SK-N-SH (cell line): ENCODE data around the gene PCNX1. TPM values are rescaled to one million over a fixed set of nuclear protein-coding genes. Genes with fewer than 3 reads are reported as not detected.

ENCODE experiments used
- CTCF ChIA-PET: fragments of 300-600, 350-600 bp; formaldehyde crosslinking; extraction: SDS; loops from one replicate; lab custom pipeline; 2021; lab: Yijun Ruan, JAX
- POLR2A ChIA-PET: fragments of 350-600 bp; sonication (Branson Sonifier 250); formaldehyde crosslinking; extraction: SDS; loops from one replicate; lab custom pipeline; 2020; ENCODE audit warnings: antibody characterized with exemption, inconsistent platforms; lab: Yijun Ruan, JAX
- DNase-seq: peaks from one replicate; pipeline ENCODE4 v3.0.0; 2012
- H2AFZ ChIP-seq: fragments of 200-600 bp; sonication (generic); 2 replicates; pipeline ENCODE4 v1.8.1; 2016; ENCODE audit warnings: antibody characterized with exemption, mild to moderate bottlenecking, low read depth
- H3F3A ChIP-seq: fragments of 200-600 bp; sonication (generic); replicated peaks from 2 replicates; pipeline ENCODE3; 2016; ENCODE audit warnings: antibody characterized with exemption, mild to moderate bottlenecking; ENCODE audit not compliant: insufficient read depth
- H3K27ac ChIP-seq, 2 experiments: fragments of 200-500 bp in 1 of 2; fragments of 200-600 bp in 1 of 2; sonication (Bioruptor generic) in 1 of 2; sonication (generic), shearing (Covaris generic) in 1 of 2; 2 replicates each; pipeline versions ENCODE4 v1.5.1 to v1.6.1; 2014 to 2016; ENCODE audit warnings: low read depth in 2 of 2, inconsistent platforms in 1 of 2, low read length in 1 of 2, mild to moderate bottlenecking in 1 of 2, mixed read lengths in 1 of 2
- H3K27me3 ChIP-seq: fragments of 200-600 bp; sonication (generic), shearing (Covaris generic); 2 replicates; pipeline ENCODE4 v1.6.1; 2016; ENCODE audit warnings: mixed run types; ENCODE audit not compliant: insufficient read depth
- H3K36me3 ChIP-seq, 2 experiments: fragments of 200-500 bp in 1 of 2; fragments of 200-600 bp in 1 of 2; sonication (Bioruptor generic) in 1 of 2; sonication (generic) in 1 of 2; replicated peaks in 1 of 2; 2 replicates each; pipeline versions ENCODE3 to v1.5.1; 2014 to 2016; ENCODE audit warnings: low read length in 1 of 2, mild to moderate bottlenecking in 1 of 2; ENCODE audit not compliant: insufficient read depth in 2 of 2, control insufficient read depth in 1 of 2
- H3K4me1 ChIP-seq, 2 experiments: fragments of 200-500 bp in 1 of 2; fragments of 200-600 bp in 1 of 2; sonication (Bioruptor generic) in 1 of 2; sonication (generic), shearing (Covaris generic) in 1 of 2; 2 replicates each; pipeline versions ENCODE4 v1.5.1 to v1.6.1; 2014 to 2016; ENCODE audit warnings: low read depth in 1 of 2, low read length in 1 of 2, mixed run types in 1 of 2; ENCODE audit not compliant: insufficient read depth in 2 of 2, control insufficient read depth in 1 of 2
- H3K4me2 ChIP-seq: fragments of 200-600 bp; sonication (generic), shearing (Covaris generic); 2 replicates; pipeline ENCODE4 v1.6.1; 2017; ENCODE audit warnings: mixed run types
- H3K4me3 ChIP-seq, 2 experiments: fragments of 200-500 bp in 1 of 2; fragments of 200-600 bp in 1 of 2; sonication (Bioruptor generic) in 1 of 2; sonication (generic), shearing (Covaris generic) in 1 of 2; 2 replicates each; pipeline versions ENCODE4 v1.5.1 to v1.8.1; 2014 to 2016; ENCODE audit warnings: low read depth in 2 of 2, inconsistent platforms in 1 of 2, low read length in 1 of 2, mild to moderate bottlenecking in 1 of 2, mixed read lengths in 1 of 2, moderate library complexity in 1 of 2
- H3K79me2 ChIP-seq: fragments of 200-600 bp; sonication (generic); 2 replicates; pipeline ENCODE4 v1.8.1; 2017; ENCODE audit warnings: mild to moderate bottlenecking; ENCODE audit not compliant: insufficient read depth
- H3K9ac ChIP-seq: fragments of 200-600 bp; sonication (generic); 2 replicates; pipeline ENCODE4 v1.6.1; 2017; ENCODE audit warnings: mixed run types
- H3K9me2 ChIP-seq: fragments of 200-600 bp; sonication (generic); 2 replicates; pipeline ENCODE4 v1.6.1; 2017; ENCODE audit warnings: mixed run types
- H3K9me3 ChIP-seq: fragments of 200-600 bp; sonication (generic); 2 replicates; pipeline ENCODE4 v1.6.1; 2017; ENCODE audit warnings: mixed run types, mild to moderate bottlenecking, moderate library complexity
- H4K20me1 ChIP-seq: fragments of 200-600 bp; sonication (generic); 2 replicates; pipeline ENCODE4 v1.6.1; 2017; ENCODE audit warnings: mild to moderate bottlenecking, mixed run types; ENCODE audit not compliant: insufficient read depth
- CHD2 ChIP-seq: fragments of 150-350 bp; IDR thresholded peaks from 2 replicates; pipeline ENCODE4 v1.6.1; 2018; ENCODE audit warnings: low read length; ENCODE audit not compliant: partially characterized antibody
- CTCF ChIP-seq: fragments of 200-600 bp; sonication (generic); IDR thresholded peaks from 2 replicates; pipeline ENCODE4 v1.6.1; 2017; ENCODE audit warnings: antibody characterized with exemption, mild to moderate bottlenecking, moderate library complexity
- ELF1 ChIP-seq: IDR thresholded peaks from 2 replicates; pipeline ENCODE4 v1.4.0; 2012
- EP300 ChIP-seq, 2 experiments: IDR thresholded peaks; 2 replicates each; pipeline versions ENCODE4 v1.4.0 to v1.6.1; 2012; ENCODE audit warnings: borderline replicate concordance in 1 of 2, low read depth in 1 of 2, low read length in 1 of 2
- FOXJ3 ChIP-seq: sonication (generic); formaldehyde crosslinking; IDR thresholded peaks from 2 replicates; pipeline ENCODE4 v1.5.1; 2020; ENCODE audit warnings: mild to moderate bottlenecking, missing genetic modification reagents
- IRF3 ChIP-seq: fragments of 150-350 bp; IDR thresholded peaks from 2 replicates; pipeline ENCODE4 v1.6.1; 2016; ENCODE audit warnings: mild to moderate bottlenecking, low read depth, low read length
- POLR2AphosphoS5 ChIP-seq: IDR thresholded peaks from 2 replicates; pipeline ENCODE4 v1.6.1; 2012; ENCODE audit warnings: low read depth, low read length
- RAD21 ChIP-seq: IDR thresholded peaks from 2 replicates; pipeline ENCODE4 v1.6.1; 2012; ENCODE audit warnings: mild to moderate bottlenecking, low read length
- REST ChIP-seq: IDR thresholded peaks from 2 replicates; pipeline ENCODE4 v1.6.1; 2012; ENCODE audit warnings: mild to moderate bottlenecking, low read depth, low read length, moderate library complexity
- SMC3 ChIP-seq: IDR thresholded peaks from 2 replicates; pipeline ENCODE4 v1.6.1; 2012; ENCODE audit warnings: low read depth, low read length, improper control_type of control experiment
- TAF1 ChIP-seq: IDR thresholded peaks from 2 replicates; pipeline ENCODE4 v1.6.1; 2012; ENCODE audit warnings: low read depth, mild to moderate bottlenecking, low read length, moderate library complexity, borderline replicate concordance
- YY1 ChIP-seq: IDR thresholded peaks from 2 replicates; pipeline ENCODE4 v1.4.0; 2012; ENCODE audit warnings: low read depth, mild to moderate bottlenecking
- ZBTB33 ChIP-seq: IDR thresholded peaks from 2 replicates; pipeline ENCODE4 v1.4.0; 2012; ENCODE audit warnings: low read depth, borderline replicate concordance
- WGBS: methylation state at CpG from one replicate; pipeline ENCODE4 v1.1.6; 2017; ENCODE audit warnings: low lambda C conversion rate; 5-methylcytosine and 5-hydroxymethylcytosine counted together
- polyA plus RNA-seq, 3 experiments: library from polyadenylated mRNA; depleted of rRNA; stranded (reverse); fragments of >200 nt; gene quantifications; 2 replicates each; pipeline ENCODE4 v1.2.3, GENCODE V29; 2012

Gene PCNX1
- polyA plus RNA-seq, 1 of the 3 experiments (the other 2 are of a cell fraction): 9.4 TPM

GRCh38 chr14:70962935-70963334 is 55.7 kb downstream of the PCNX1 start (continued):
- no peak for TF ChIP-seq FOXJ3
- no peak for TF ChIP-seq RAD21
- TF ChIP-seq SMC3: no peak

GRCh38 chr14:70964492-70964891 is 57.2 kb downstream of the PCNX1 start:
- peaks cover 4% of the 10 kb centered on the region for H3F3A ChIP-seq
- no peak overlapping the region for H2AFZ ChIP-seq
- peaks cover 68% of the 10 kb centered on the region for H3K79me2 ChIP-seq
- no peak overlapping the region for H3K9ac ChIP-seq
- POLR2A ChIA-PET: no interaction called here
- no peak for DNase-seq
- TF ChIP-seq EP300 (IDR thresholded peaks at IDR 0.05; ENCODE audit: borderline replicate concordance in 1 of 2, low read depth in 1 of 2, low read length in 1 of 2): no peak
- no peak for TF ChIP-seq POLR2AphosphoS5
- no peak for TF ChIP-seq ZBTB33
- no peak for TF ChIP-seq ELF1
- TF ChIP-seq YY1: no peak
- no peak for TF ChIP-seq RAD21
- no peak for TF ChIP-seq REST
- TF ChIP-seq TAF1: no peak
- no peak for TF ChIP-seq IRF3
- no peak for TF ChIP-seq CTCF
- no peak for TF ChIP-seq CHD2
- TF ChIP-seq, all 33 proteins: peak for 0
- H4K20me1 ChIP-seq: peaks cover 11% of the 10 kb centered on the region; the same call in 1 of the 2 replicates
- H3K9me3 ChIP-seq: no peaks in the 10 kb centered on the region
- H3K27ac ChIP-seq: no peak overlapping the region
- no peaks in the 10 kb centered on the region for H3K27me3 ChIP-seq
- 93% methylated on average over 3 of the region's 3 CpGs for WGBS
- H3K4me2 ChIP-seq: no peak overlapping the region
- H3K9me2 ChIP-seq: no peaks in the 10 kb centered on the region
- peaks cover 28 to 37% of the 10 kb centered on the region in 2 experiments for H3K36me3 ChIP-seq
- CTCF ChIA-PET: interaction anchor here (1.8 kb wide), 1 partner anchor 8 kb away, joined by 8 read pairs; no protein-coding TSS in a partner anchor
- H3K4me1 ChIP-seq: no peaks in the 10 kb centered on the region
- no peak overlapping the region for H3K4me3 ChIP-seq
